ENCODE results near the gene GHITM. TPM values are rescaled to one million over a fixed set of nuclear protein-coding genes. Genes with fewer than 3 reads are reported as not detected.
"Not testable (repeated sequence)": the region's sequence is repeated elsewhere in the genome, so short reads cannot be mapped to it uniquely, and the experiment has no call there.

The GHITM gene
- total RNA-seq, 5 donors from 2014 or later (not counting 1 experiment from before 2014, with no cell fraction given), result 68.6 to 84.9 (median 83.8) TPM

DNA sequence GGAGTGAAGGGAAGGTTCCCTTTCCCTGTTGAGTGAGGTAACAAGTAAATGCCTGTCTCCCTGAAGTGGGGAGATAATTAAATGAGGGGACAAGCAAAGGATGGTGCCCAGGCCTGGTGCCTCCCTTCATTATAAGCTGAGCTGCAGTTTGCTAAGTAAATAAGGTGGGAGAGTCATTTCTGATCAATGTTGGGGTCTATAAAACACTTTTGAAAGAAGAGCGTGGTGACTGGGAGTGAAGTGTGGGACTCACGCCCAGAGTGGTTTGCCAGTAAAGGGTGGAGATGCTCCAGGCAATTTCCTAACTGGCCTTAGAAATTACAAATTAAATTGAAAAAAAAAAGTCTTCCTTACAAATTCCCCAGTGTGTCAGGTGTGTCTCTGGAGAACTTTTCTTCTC lies 24.7 kb downstream of the GHITM start:
- Histone ChIP-seq H3K27me3 (replicated peaks in 1 of 2; ENCODE audit: control insufficient read depth in 2 of 2, extremely low read depth in 1 of 2, insufficient read depth in 2 of 2, low read length in 1 of 2) (peaks cover 0 to 5% of the 10 kb centered on the region in 2 experiments), H3K36me3 (ENCODE audit: control insufficient read depth in 2 of 2, extremely low read depth in 1 of 2, insufficient read depth in 1 of 2, low read length in 1 of 2) (no peaks in the 10 kb centered on the region), H3K4me1 (ENCODE audit: control insufficient read depth in 1 of 2, extremely low read depth in 1 of 2, insufficient read depth in 2 of 2, low read length in 2 of 2) (peaks cover 0 to 3% of the 10 kb centered on the region in 2 experiments), H3K27ac (ENCODE audit: low read length) (no peak overlapping the region), H3K9me3 (no peaks in the 10 kb centered on the region), H3K4me3 (ENCODE audit: control insufficient read depth in 1 of 2, extremely low read depth in 1 of 2, low read length in 1 of 2) (no peak overlapping the region)
- Mint-ChIP-seq H3K4me1 (peaks cover 0 to 4% (median 3%) of the 10 kb centered on the region in 3 donors), H3K36me3 (no peaks in the 10 kb centered on the region), H3K9me3 (no peaks in the 10 kb centered on the region), H3K27me3 (peaks cover 11 to 14% of the 10 kb centered on the region in 2 donors), H3K27ac (no peak overlapping the region), H3K4me3 (no peak overlapping the region)
- no peak for ATAC-seq (replicated peaks in 1 of 4)
- CTCF ChIA-PET, result interaction anchor here in 1 of 2 donors (0.6 to 1.1 kb wide), 2 partner anchors 15 to 16 kb away, joined by 3 read pairs; no protein-coding TSS in a partner anchor
- DNase-seq, result no peak
- no CpG with 5 or more reads among the region's 2 CpGs for WGBS (ENCODE audit: insufficient coverage)
- POLR2A ChIA-PET, result no interaction called here

DNA sequence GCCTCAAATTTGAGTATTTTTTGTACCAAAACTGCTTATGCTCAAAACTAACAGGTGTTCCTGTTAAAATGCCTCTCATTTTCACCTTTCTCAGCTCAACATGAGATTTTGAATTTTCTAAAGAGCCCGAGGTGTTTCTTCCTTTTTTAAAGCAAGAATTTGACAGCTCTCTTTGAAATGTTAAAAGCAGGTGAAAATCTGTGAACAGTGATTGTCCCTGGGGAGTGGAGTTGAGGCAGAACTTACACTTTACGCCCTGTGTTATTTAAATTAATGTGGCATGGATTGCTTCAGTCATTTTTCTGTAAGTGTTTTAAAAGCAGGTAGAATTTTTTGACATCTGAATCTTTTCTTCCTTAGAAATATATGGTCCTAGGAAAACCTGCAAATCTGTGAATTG lies 25.1 kb downstream of the GHITM start:
- Histone ChIP-seq H3K36me3 (ENCODE audit: control insufficient read depth in 2 of 2, extremely low read depth in 1 of 2, insufficient read depth in 1 of 2, low read length in 1 of 2) (no peaks in the 10 kb centered on the region), H3K9me3 (no peaks in the 10 kb centered on the region), H3K27me3 (replicated peaks in 1 of 2; ENCODE audit: control insufficient read depth in 2 of 2, extremely low read depth in 1 of 2, insufficient read depth in 2 of 2, low read length in 1 of 2) (peaks cover 0 to 5% of the 10 kb centered on the region in 2 experiments), H3K4me3 (ENCODE audit: control insufficient read depth in 1 of 2, extremely low read depth in 1 of 2, low read length in 1 of 2) (no peak overlapping the region), H3K27ac (ENCODE audit: low read length) (no peak overlapping the region), H3K4me1 (ENCODE audit: control insufficient read depth in 1 of 2, extremely low read depth in 1 of 2, insufficient read depth in 2 of 2, low read length in 2 of 2) (no peaks in the 10 kb centered on the region)
- Mint-ChIP-seq H3K27me3 (peaks cover 11 to 14% of the 10 kb centered on the region in 2 donors), H3K4me1 (peaks cover 0 to 2% (median under 1%) of the 10 kb centered on the region in 3 donors), H3K4me3 (no peak overlapping the region), H3K36me3 (no peaks in the 10 kb centered on the region), H3K9me3 (no peaks in the 10 kb centered on the region), H3K27ac (no peak overlapping the region)
- ATAC-seq (replicated peaks in 1 of 4), result no peak
- ChIA-PET CTCF (interaction anchor here in 1 of 2 donors (0.9 to 1.1 kb wide), 2 partner anchors 16 to 35 kb away, joined by 3 to 4 read pairs; no protein-coding TSS in a partner anchor), POLR2A (no interaction called here)
- no peak for DNase-seq
- no CpG with 5 or more reads among the region's 2 CpGs for WGBS (ENCODE audit: insufficient coverage)

DNA sequence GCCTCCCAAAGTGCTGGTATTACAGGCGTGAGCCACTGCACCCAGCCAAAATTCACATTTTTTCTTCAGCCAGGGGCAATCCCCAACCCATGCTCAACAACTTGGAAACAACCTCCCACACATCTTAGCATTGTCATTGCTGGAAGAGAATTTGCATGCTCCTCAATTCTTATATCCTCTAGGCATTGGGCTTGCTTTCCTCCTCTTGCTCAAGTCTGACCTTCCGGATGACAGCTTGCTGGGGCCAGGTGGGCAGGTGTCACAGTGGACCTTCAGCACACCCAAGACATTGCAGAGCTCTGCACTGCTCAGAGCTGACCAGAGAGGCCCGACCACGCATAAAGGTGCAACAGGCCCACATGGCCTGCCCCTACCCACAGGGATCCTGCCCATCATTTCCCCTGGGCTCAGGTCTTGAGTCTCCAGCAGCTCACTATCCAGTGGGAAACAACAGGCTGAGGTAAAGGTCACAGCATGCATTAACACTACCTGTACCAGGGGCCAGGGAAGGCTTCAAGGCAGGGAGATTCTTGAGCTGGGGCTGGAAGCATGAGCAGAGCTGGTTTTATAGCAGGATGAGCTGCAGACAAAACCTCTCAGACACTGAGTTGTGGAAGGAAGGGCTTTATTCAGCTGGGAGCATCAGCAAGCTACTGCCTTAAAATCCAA lies 27.4 kb downstream of the GHITM start:
- DNase-seq, result no peak
- Mint-ChIP-seq H3K27me3 (peaks cover 11 to 14% of the 10 kb centered on the region in 2 donors), H3K36me3 (no peaks in the 10 kb centered on the region), H3K9me3 (no peaks in the 10 kb centered on the region), H3K4me3 (no peak overlapping the region), H3K4me1 (no peaks in the 10 kb centered on the region), H3K27ac (no peak overlapping the region)
- ATAC-seq (replicated peaks in 1 of 4), result no peak
- H3K36me3 ChIP-seq (ENCODE audit: control insufficient read depth in 2 of 2, extremely low read depth in 1 of 2, insufficient read depth in 1 of 2, low read length in 1 of 2), result no peaks in the 10 kb centered on the region
- H3K9me3 ChIP-seq, result no peaks in the 10 kb centered on the region
- H3K4me1 ChIP-seq (ENCODE audit: control insufficient read depth in 1 of 2, extremely low read depth in 1 of 2, insufficient read depth in 2 of 2, low read length in 2 of 2), result no peaks in the 10 kb centered on the region
- POLR2A ChIA-PET, result no interaction called here
- no peak overlapping the region for H3K4me3 ChIP-seq (ENCODE audit: control insufficient read depth in 1 of 2, extremely low read depth in 1 of 2, low read length in 1 of 2)
- H3K27me3 ChIP-seq (replicated peaks in 1 of 2; ENCODE audit: control insufficient read depth in 2 of 2, extremely low read depth in 1 of 2, insufficient read depth in 2 of 2, low read length in 1 of 2), result peaks cover 0 to 5% of the 10 kb centered on the region in 2 experiments
- CTCF ChIA-PET, result no interaction called here
- H3K27ac ChIP-seq (ENCODE audit: low read length), result no peak overlapping the region
- WGBS (ENCODE audit: insufficient coverage), result 86% methylated on average over 3 of the region's 4 CpGs

DNA sequence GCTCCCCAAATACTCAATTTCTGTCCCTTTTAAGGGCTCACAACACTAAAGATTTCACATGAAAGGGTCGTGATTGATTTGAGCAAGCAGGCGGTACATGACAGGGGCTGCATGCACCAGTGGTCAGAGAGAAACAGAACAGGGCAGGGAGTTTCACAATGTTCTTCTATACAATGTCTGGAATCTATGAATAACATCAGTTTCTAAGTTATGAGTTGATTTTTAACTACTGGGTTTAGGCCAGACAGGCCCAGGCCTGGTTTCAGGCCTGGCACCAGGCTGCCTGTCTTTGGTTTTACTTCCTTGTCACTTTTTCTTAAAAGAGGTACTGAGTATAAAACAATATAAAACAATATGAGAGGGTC lies 28.0 kb downstream of the GHITM start:
- DNase-seq; H3K4me1 ChIP-seq (ENCODE audit: control insufficient read depth in 1 of 2, extremely low read depth in 1 of 2, insufficient read depth in 2 of 2, low read length in 2 of 2); H3K9me3 Mint-ChIP-seq; H3K4me1 Mint-ChIP-seq; H3K27me3 ChIP-seq (replicated peaks in 1 of 2; ENCODE audit: control insufficient read depth in 2 of 2, extremely low read depth in 1 of 2, insufficient read depth in 2 of 2, low read length in 1 of 2); H3K27ac Mint-ChIP-seq; POLR2A ChIA-PET; H3K4me3 ChIP-seq (ENCODE audit: control insufficient read depth in 1 of 2, extremely low read depth in 1 of 2, low read length in 1 of 2); H3K36me3 Mint-ChIP-seq; H3K9me3 ChIP-seq; ATAC-seq (replicated peaks in 1 of 4); H3K27ac ChIP-seq (ENCODE audit: low read length); H3K4me3 Mint-ChIP-seq; H3K36me3 ChIP-seq (ENCODE audit: control insufficient read depth in 2 of 2, extremely low read depth in 1 of 2, insufficient read depth in 1 of 2, low read length in 1 of 2): not testable (repeated sequence)
- CTCF ChIA-PET, result interaction anchor here in 1 of 2 donors (0.6 kb wide), 1 partner anchor 98 kb away, joined by 3 read pairs; no protein-coding TSS in a partner anchor
- peaks cover 11 to 14% of the 10 kb centered on the region in 2 donors for H3K27me3 Mint-ChIP-seq
- WGBS (ENCODE audit: insufficient coverage), result no CpG with 5 or more reads among the region's 2 CpGs

DNA sequence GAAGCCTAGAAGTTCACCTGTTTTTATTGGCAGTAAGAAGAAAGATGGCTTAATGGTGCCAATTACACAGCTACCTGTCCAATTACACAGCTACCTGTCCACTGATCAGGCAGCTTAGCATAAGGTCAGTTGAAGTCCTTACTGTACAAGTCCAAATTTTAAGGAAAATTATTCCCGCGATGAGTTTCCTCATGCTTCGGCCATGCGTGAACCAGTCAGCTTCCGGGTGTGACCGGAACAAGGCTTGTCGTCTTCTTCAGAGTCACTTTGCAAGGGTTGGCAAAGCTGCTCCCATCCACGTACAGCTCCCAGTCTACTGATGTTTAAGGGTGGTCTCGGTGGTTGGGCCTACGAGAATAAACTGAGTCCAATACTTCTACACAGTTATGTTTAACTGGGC lies 29.1 kb downstream of the GHITM start:
- WGBS (ENCODE audit: insufficient coverage), result 92% methylated on average over 7 of the region's 10 CpGs
- not testable (repeated sequence) for H3K27ac ChIP-seq (ENCODE audit: low read length); DNase-seq; H3K27me3 Mint-ChIP-seq; H3K27ac Mint-ChIP-seq; H3K4me3 ChIP-seq (ENCODE audit: control insufficient read depth in 1 of 2, extremely low read depth in 1 of 2, low read length in 1 of 2); H3K4me3 Mint-ChIP-seq; H3K27me3 ChIP-seq (replicated peaks in 1 of 2; ENCODE audit: control insufficient read depth in 2 of 2, extremely low read depth in 1 of 2, insufficient read depth in 2 of 2, low read length in 1 of 2); H3K4me1 ChIP-seq (ENCODE audit: control insufficient read depth in 1 of 2, extremely low read depth in 1 of 2, insufficient read depth in 2 of 2, low read length in 2 of 2); H3K36me3 Mint-ChIP-seq; H3K9me3 ChIP-seq; ATAC-seq (replicated peaks in 1 of 4); H3K4me1 Mint-ChIP-seq; H3K36me3 ChIP-seq (ENCODE audit: control insufficient read depth in 2 of 2, extremely low read depth in 1 of 2, insufficient read depth in 1 of 2, low read length in 1 of 2); H3K9me3 Mint-ChIP-seq
- ChIA-PET POLR2A (interaction anchor here in 1 of 2 donors (0.6 kb wide), 1 partner anchor 46 kb away, joined by 3 read pairs; no protein-coding TSS in a partner anchor), CTCF (interaction anchor here (0.6 to 1.5 kb wide), 2 partner anchors 21 to 181 kb away, joined by 4 to 5 read pairs; no protein-coding TSS in a partner anchor)

DNA sequence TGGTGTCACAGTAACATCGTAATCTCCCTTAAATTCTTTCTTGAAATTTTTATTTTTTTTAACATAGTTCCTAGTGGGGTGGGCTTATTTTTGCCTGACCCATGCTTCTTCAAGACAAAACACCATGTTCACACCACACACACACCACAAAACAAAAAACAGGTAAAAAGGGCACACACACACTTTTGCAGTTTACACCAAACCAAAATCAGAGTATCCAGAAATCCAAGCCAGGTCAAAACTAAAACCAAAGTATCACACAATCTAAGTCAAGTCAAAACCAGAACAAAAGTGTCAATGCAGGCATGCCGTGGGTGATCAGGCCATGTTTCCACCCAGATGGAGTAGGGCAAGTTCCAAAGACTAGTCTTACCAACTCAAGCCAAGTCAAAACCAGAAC lies 31.9 kb downstream of the GHITM start:
- ATAC-seq (replicated peaks in 1 of 4); H3K36me3 Mint-ChIP-seq; H3K27ac ChIP-seq (ENCODE audit: low read length); H3K4me1 Mint-ChIP-seq; H3K9me3 Mint-ChIP-seq; H3K27ac Mint-ChIP-seq; H3K9me3 ChIP-seq; H3K36me3 ChIP-seq (ENCODE audit: control insufficient read depth in 2 of 2, extremely low read depth in 1 of 2, insufficient read depth in 1 of 2, low read length in 1 of 2); H3K27me3 ChIP-seq (replicated peaks in 1 of 2; ENCODE audit: control insufficient read depth in 2 of 2, extremely low read depth in 1 of 2, insufficient read depth in 2 of 2, low read length in 1 of 2); POLR2A ChIA-PET; H3K27me3 Mint-ChIP-seq; H3K4me3 Mint-ChIP-seq; H3K4me3 ChIP-seq (ENCODE audit: control insufficient read depth in 1 of 2, extremely low read depth in 1 of 2, low read length in 1 of 2); CTCF ChIA-PET; DNase-seq: not testable (repeated sequence)
- 40% methylated on average over 1 of the region's 2 CpGs for WGBS (ENCODE audit: insufficient coverage)
- H3K4me1 ChIP-seq (ENCODE audit: control insufficient read depth in 1 of 2, extremely low read depth in 1 of 2, insufficient read depth in 2 of 2, low read length in 2 of 2), result peaks cover 11 to 12% of the 10 kb centered on the region in 2 experiments

All from T-cell (primary cell).